IMR-90 (cell line): ENCODE results near the gene MGST2. TPM values are rescaled to one million over a fixed set of nuclear protein-coding genes. Genes with fewer than 3 reads are reported as not detected.
A peak's percentile ranks its signal among the peaks of the same experiment; 100 is the strongest.

Experiments
- ATAC-seq: fragments of 200-7000 bp; cut with Tn5 transposase; 2 replicates; pipeline ENCODE4 v1.9.1; 2020; ENCODE audit warnings: low read depth, mild to moderate bottlenecking, moderate library complexity
- BruUV-seq: library from RNA; stranded (reverse); fragments of 400-500 nt; replicated peaks from 2 replicates; lab custom pipeline; 2021; lab: Mats Ljungman, UMichigan
- CTCF ChIA-PET: fragments of 300-600 bp; formaldehyde crosslinking; extraction: SDS; loops from one replicate; lab custom pipeline; 2021; ENCODE audit warnings: antibody characterized with exemption; lab: Yijun Ruan, JAX
- POLR2A ChIA-PET: fragments of 300-600 bp; sonication (Branson Sonifier 250); formaldehyde crosslinking; loops from one replicate; lab custom pipeline; 2022; ENCODE audit warnings: antibody characterized with exemption; ENCODE audit not compliant: unreplicated experiment; lab: Charles Lee
- DNase-seq: peaks from one replicate; pipeline ENCODE4 v3.0.0; 2013
- H2AFZ ChIP-seq: replicated peaks from 2 replicates; pipeline ENCODE3; 2013; ENCODE audit warnings: low read length, mild to moderate bottlenecking; ENCODE audit not compliant: poor library complexity
- H2AK5ac ChIP-seq: 2 replicates; pipeline ENCODE4 v1.6.1; 2013; ENCODE audit warnings: low read depth, low read length, inconsistent platforms
- H2AK9ac ChIP-seq: replicated peaks from 2 replicates; pipeline ENCODE3; 2013; ENCODE audit warnings: mild to moderate bottlenecking, low read depth, low read length, moderate library complexity; ENCODE audit not compliant: poor library complexity
- H2BK120ac ChIP-seq: 2 replicates; pipeline ENCODE4 v1.6.1; 2013; ENCODE audit warnings: low read depth, low read length, inconsistent platforms
- H2BK15ac ChIP-seq: 3 replicates; pipeline ENCODE4 v1.6.1; 2013; ENCODE audit warnings: low read depth, low read length, inconsistent platforms
- H2BK20ac ChIP-seq: 2 replicates; pipeline ENCODE4 v1.6.1; 2013; ENCODE audit warnings: low read depth, mild to moderate bottlenecking, inconsistent platforms, low read length, moderate library complexity
- H2BK5ac ChIP-seq: 2 replicates; pipeline ENCODE4 v1.6.1; 2013; ENCODE audit warnings: mild to moderate bottlenecking, low read depth, low read length, inconsistent platforms; ENCODE audit not compliant: poor library complexity, severe bottlenecking
- H3K14ac ChIP-seq: replicated peaks from 2 replicates; pipeline ENCODE4 v1.6.1; 2013; ENCODE audit warnings: low read depth, low read length, inconsistent platforms
- H3K18ac ChIP-seq: 2 replicates; pipeline ENCODE4 v1.6.1; 2013; ENCODE audit warnings: low read depth, low read length, control low read depth
- H3K23ac ChIP-seq: 2 replicates; pipeline ENCODE4 v1.6.1; 2013; ENCODE audit warnings: low read depth, low read length, inconsistent platforms
- H3K27ac ChIP-seq: 2 replicates; pipeline ENCODE4 v1.5.1; 2013; ENCODE audit warnings: mild to moderate bottlenecking, control low read depth, low read length; ENCODE audit not compliant: insufficient read depth
- H3K27me3 ChIP-seq: 2 replicates; pipeline ENCODE4 v1.6.1; 2013; ENCODE audit warnings: low read length; ENCODE audit not compliant: control insufficient read depth, insufficient read depth
- H3K36me3 ChIP-seq: 2 replicates; pipeline ENCODE4 v1.6.1; 2013; ENCODE audit warnings: low read length, mixed read lengths; ENCODE audit not compliant: control insufficient read depth, insufficient read depth
- H3K4ac ChIP-seq: 2 replicates; pipeline ENCODE4 v1.6.1; 2013; ENCODE audit warnings: low read depth, low read length, inconsistent platforms
- H3K4me1 ChIP-seq: 2 replicates; pipeline ENCODE4 v1.6.1; 2013; ENCODE audit warnings: low read length, mixed read lengths; ENCODE audit not compliant: control insufficient read depth, insufficient read depth
- H3K4me2 ChIP-seq: 2 replicates; pipeline ENCODE4 v1.6.1; 2013; ENCODE audit warnings: low read depth, mild to moderate bottlenecking, control low read depth, low read length, moderate library complexity
- H3K4me3 ChIP-seq: 2 replicates; pipeline ENCODE4 v1.5.1; 2013; ENCODE audit warnings: low read depth, mild to moderate bottlenecking, control low read depth, low read length, moderate library complexity; ENCODE audit not compliant: insufficient read depth
- H3K56ac ChIP-seq: 2 replicates; pipeline ENCODE4 v1.6.1; 2013; ENCODE audit warnings: low read length, inconsistent platforms; ENCODE audit not compliant: insufficient read depth; ENCODE audit errors: extremely low read depth
- H3K79me1 ChIP-seq, 2 experiments: 2 replicates each; pipeline ENCODE4 v1.6.1; 2013; ENCODE audit warnings: low read length in 2 of 2, inconsistent platforms in 1 of 2, low read depth in 1 of 2
- H3K9ac ChIP-seq: 2 replicates; pipeline ENCODE4 v1.6.1; 2013; ENCODE audit warnings: low read depth, low read length, control low read depth
- H3K9me1 ChIP-seq: 2 replicates; pipeline ENCODE4 v1.6.1; 2013; ENCODE audit warnings: low read length, inconsistent platforms; ENCODE audit not compliant: insufficient read depth
- H3K9me3 ChIP-seq: 2 replicates; pipeline ENCODE4 v1.6.1; 2013; ENCODE audit warnings: low read length; ENCODE audit not compliant: control insufficient read depth, insufficient read depth
- H4K20me1 ChIP-seq: 2 replicates; pipeline ENCODE4 v1.6.1; 2013; ENCODE audit warnings: low read length, inconsistent platforms; ENCODE audit not compliant: insufficient read depth
- H4K5ac ChIP-seq: 2 replicates; pipeline ENCODE4 v1.6.1; 2013; ENCODE audit warnings: mild to moderate bottlenecking, low read depth, low read length, control low read depth
- H4K8ac ChIP-seq, 2 experiments: 2 replicates each; pipeline ENCODE4 v1.6.1; 2013; ENCODE audit warnings: low read depth in 2 of 2, low read length in 2 of 2, control low read depth in 1 of 2, inconsistent platforms in 1 of 2
- H4K91ac ChIP-seq: 2 replicates; pipeline ENCODE4 v1.6.1; 2013; ENCODE audit warnings: low read depth, low read length, inconsistent platforms; ENCODE audit not compliant: insufficient read depth
- CHD1 ChIP-seq: IDR thresholded peaks from 2 replicates; pipeline ENCODE4 v1.6.1; 2012; ENCODE audit warnings: low read depth, low read length, improper control_type of control experiment
- ELK1 ChIP-seq: fragments of 150-350 bp; IDR thresholded peaks from 2 replicates; pipeline ENCODE4 v1.6.1; 2016; ENCODE audit warnings: low read depth, mild to moderate bottlenecking, low read length, moderate library complexity, borderline replicate concordance
- FOS ChIP-seq: fragments of 150-350 bp; IDR thresholded peaks from 2 replicates; pipeline ENCODE4 v1.6.1; 2016; ENCODE audit warnings: low read depth, low read length
- MXI1 ChIP-seq: IDR thresholded peaks from 2 replicates; pipeline ENCODE4 v1.6.1; 2012; ENCODE audit warnings: low read depth, mild to moderate bottlenecking, low read length, moderate library complexity, borderline replicate concordance
- RCOR1 ChIP-seq: IDR thresholded peaks from 2 replicates; pipeline ENCODE4 v1.6.1; 2012; ENCODE audit warnings: mild to moderate bottlenecking, low read length, improper control_type of control experiment; ENCODE audit not compliant: insufficient replicate concordance
- WGBS, 2 experiments: methylation state at CpG; one replicate each; pipeline versions ENCODE4 v1.1.5 to v1.1.7; 2013; ENCODE audit warnings: missing lambda C conversion rate in 2 of 2; ENCODE audit not compliant: insufficient read length in 1 of 2; ENCODE audit errors: extremely low coverage in 2 of 2; 5-methylcytosine and 5-hydroxymethylcytosine counted together
- dilution Hi-C: fragments of 300-500 bp; cut with HindIII; formaldehyde crosslinking; loops from one replicate; pipeline ENCODE4 v1.14.3; 2018; ENCODE audit warnings: low sequenced_read_pairs; ENCODE audit not compliant: unreplicated experiment
- in situ Hi-C: fragments of 300-500 bp; cut with MboI; formaldehyde crosslinking; loops from 3 replicates; pipeline ENCODE4 v1.14.3; 2019; ENCODE audit warnings: low sequenced_read_pairs, inconsistent platforms, mixed read lengths
- intact Hi-C: fragments of 100-400 bp; cut with micrococcal nuclease; formaldehyde crosslinking; loops from 2 replicates; pipeline ENCODE4 v1.10.0; 2022
- polyA plus RNA-seq, 3 experiments: library from polyadenylated mRNA; depleted of rRNA; stranded (reverse); fragments of >200 nt; gene quantifications; 2 replicates each; pipeline ENCODE4 v1.2.3, GENCODE V29; 2012; ENCODE audit warnings: low replicate concordance in 1 of 3
- total RNA-seq: library from RNA; depleted of rRNA; stranded (reverse); fragments of >200 nt; gene quantifications from 2 replicates; pipeline ENCODE4 v1.2.3, GENCODE V29; 2012
- TF ChIP-seq, protein P1 (sequence below): fragments of 150-350 bp; IDR thresholded peaks from 2 replicates; pipeline ENCODE4 v1.6.1; 2017; ENCODE audit warnings: mild to moderate bottlenecking, antibody characterized with exemption, low read length, low read depth

MGST2 gene
- total and polyA plus RNA-seq, 2 of the 4 experiments (the other 2 are of a cell fraction), result 4.8 to 10.5 TPM

GRCh38 chr4:139658586-139659382 lies 6.8 kb upstream of the MGST2 start:
- Histone ChIP-seq H3K27me3 (no peaks in the 10 kb centered on the region), H3K4me2 (no peak overlapping the region), H3K4me3 (no peak overlapping the region), H4K20me1 (no peaks in the 10 kb centered on the region), H3K56ac (no peak overlapping the region), H2BK20ac (no peak overlapping the region; the same call in 1 of the 2 replicates), H2BK5ac (no peak overlapping the region), H2AFZ (no peak overlapping the region), H3K27ac (no peak overlapping the region), H4K91ac (peak overlapping the region; percentile 15; the same call in 1 of the 2 replicates), H2AK9ac (peak overlapping the region; percentile 20), H2BK15ac (peak overlapping the region; percentile 11; the same call in 1 of the 3 replicates), H2AK5ac (peak overlapping the region; percentile 18; the same call in 1 of the 2 replicates), H3K4me1 (peaks cover 6% of the 10 kb centered on the region), H4K5ac (peak overlapping the region; percentile 27), H3K9me3 (no peaks in the 10 kb centered on the region), H3K79me1 (no peaks in the 10 kb centered on the region), H3K36me3 (no peaks in the 10 kb centered on the region), H3K9me1 (peaks cover 3% of the 10 kb centered on the region; the same call in 1 of the 2 replicates), H4K8ac (peak overlapping the region in 1 of 2 experiments; percentile 15; a peak in 2 of 4 replicates), H3K4ac (peak overlapping the region; percentile 46; the same call in 1 of the 2 replicates), H3K23ac (peak overlapping the region; percentile 20; the same call in 1 of the 2 replicates), H2BK120ac (peak overlapping the region; percentile 12; the same call in 1 of the 2 replicates), H3K9ac (no peak overlapping the region), H3K18ac (0 out of 2 replicates have a peak overlapping the region, but pooled peaks have one; percentile 5), H3K14ac (no peak overlapping the region)
- DNase-seq (no peak), ATAC-seq (no peak)
- BruUV-seq, result no TSS peak
- CTCF ChIA-PET, result interaction anchor here (1.3 to 1.4 kb wide), 2 partner anchors 55 to 346 kb away, joined by 4 to 5 read pairs; no protein-coding TSS in a partner anchor
- POLR2A ChIA-PET, result no interaction called here
- dilution Hi-C loops, result no loop called here
- TF ChIP-seq, protein P1, sequence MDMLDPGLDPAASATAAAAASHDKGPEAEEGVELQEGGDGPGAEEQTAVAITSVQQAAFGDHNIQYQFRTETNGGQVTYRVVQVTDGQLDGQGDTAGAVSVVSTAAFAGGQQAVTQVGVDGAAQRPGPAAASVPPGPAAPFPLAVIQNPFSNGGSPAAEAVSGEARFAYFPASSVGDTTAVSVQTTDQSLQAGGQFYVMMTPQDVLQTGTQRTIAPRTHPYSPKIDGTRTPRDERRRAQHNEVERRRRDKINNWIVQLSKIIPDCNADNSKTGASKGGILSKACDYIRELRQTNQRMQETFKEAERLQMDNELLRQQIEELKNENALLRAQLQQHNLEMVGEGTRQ, result no peak
- TF ChIP-seq RCOR1, result no peak
- no peak for TF ChIP-seq CHD1
- TF ChIP-seq MXI1, result no peak
- no peak for TF ChIP-seq FOS
- no peak for TF ChIP-seq ELK1
- in situ Hi-C loops, result no loop called here
- intact Hi-C loops, result loop anchor here (5.0 kb wide), 6 partner anchors 74 to 1194 kb away; no protein-coding TSS in a partner anchor
- no CpG with 5 or more reads among the region's 2 CpGs for WGBS, 2 experiments
